Ascending aorta (tissue), 2 donors: ENCODE data around the gene PGPEP1. TPM values are rescaled to one million over a fixed set of nuclear protein-coding genes. Genes with fewer than 3 reads are reported as not detected.

ENCODE experiments used
- DNase-seq, 2 donors: peaks; one replicate each; pipeline ENCODE4 v3.0.0-alpha.2; 2019; ENCODE audit warnings: low spot score in 2 of 2
- H3K27ac ChIP-seq, 2 donors: fragments of 200-600 bp; sonication (generic); one replicate each; pipeline ENCODE4 v1.5.1; 2016 to 2017; ENCODE audit warnings: mild to moderate bottlenecking in 1 of 2
- H3K27me3 ChIP-seq: fragments of 200-600 bp; sonication (generic); one replicate; pipeline ENCODE4 v1.5.1; 2017
- H3K36me3 ChIP-seq, 2 donors: fragments of 200-600 bp; sonication (generic); one replicate each; pipeline ENCODE4 v1.5.1; 2016
- H3K4me1 ChIP-seq, 2 donors: fragments of 200-600 bp; sonication (generic); one replicate each; pipeline ENCODE4 v1.5.1; 2016 to 2017; ENCODE audit warnings: mild to moderate bottlenecking in 1 of 2
- H3K4me3 ChIP-seq, 2 donors: fragments of 200-600 bp; sonication (generic); one replicate each; pipeline ENCODE4 v1.5.1; 2016 to 2017; ENCODE audit warnings: mild to moderate bottlenecking in 1 of 2
- H3K9me3 ChIP-seq, 2 donors: fragments of 200-600 bp; sonication (generic); one replicate each; pipeline ENCODE4 v1.5.1; 2016
- intact Hi-C: fragments of 100-400 bp; cut with DNase I; formaldehyde crosslinking; loops from one replicate; pipeline ENCODE4 v1.15.1; 2023
- total RNA-seq: library from RNA; depleted of rRNA; stranded (reverse); fragments of >200 nt; gene quantifications from one replicate; pipeline ENCODE4 v1.1.0, GENCODE V29; 2016
- TF ChIP-seq, protein P1 (sequence below), 3 experiments: fragments of 200-600 bp in 2 of 3; fragments of 450-650 bp in 1 of 3; sonication (generic) in 2 of 3; IDR thresholded peaks; one replicate each; pipeline ENCODE4 v1.5.1; 2016 to 2019; ENCODE audit warnings: antibody characterized with exemption in 3 of 3, mild to moderate bottlenecking in 1 of 3, moderate library complexity in 1 of 3

The PGPEP1 gene
- total RNA-seq, 1 donor from 2014 or later: 14.8 TPM

DNA sequence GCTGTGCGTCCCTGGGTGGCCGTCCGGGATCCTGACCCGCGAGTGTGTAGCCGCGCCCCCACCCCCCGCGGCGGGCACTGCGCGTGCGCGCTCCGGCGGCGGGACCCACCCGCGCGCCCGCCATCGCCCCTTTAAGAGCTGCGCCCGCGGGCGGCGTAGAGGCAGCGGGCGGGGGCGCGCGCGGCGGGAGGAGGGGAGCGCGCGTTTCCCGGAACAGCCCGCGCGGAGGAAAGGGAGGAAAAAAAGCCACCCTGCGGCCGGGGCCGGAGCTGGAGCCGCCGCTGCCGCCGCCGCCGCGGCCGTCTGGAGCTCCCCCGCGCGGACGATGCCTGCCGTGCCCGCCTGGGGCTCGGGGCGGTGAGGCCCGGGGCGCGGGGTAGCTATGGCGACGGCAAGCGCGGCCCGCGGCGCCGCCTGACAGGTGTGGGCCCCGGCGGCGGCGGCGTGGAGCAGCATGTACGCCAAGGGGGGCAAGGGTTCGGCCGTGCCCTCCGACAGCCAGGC, 78.8 kb downstream of the PGPEP1 start, which contains the start of gene SSBP4:
TSS of gene SSBP4 (plus strand) at position 204 of the 504 bp plus-strand sequence. CDS start at position 455, 251 bp downstream.
- Histone ChIP-seq H3K4me1 (peaks cover 15 to 57% of the 10 kb centered on the region in 2 donors), H3K27ac (peak within 1 kb of the TSS; percentile 93 to 96), H3K9me3 (no peaks in the 10 kb centered on the region), H3K36me3 (no peaks in the 10 kb centered on the region), H3K4me3 (peak within 1 kb of the TSS; percentile 65 to 75), H3K27me3 (no peaks in the 10 kb centered on the region)
- intact Hi-C loops: loop anchor here (2.0 to 10.0 kb wide), 4 partner anchors 18 to 314 kb away; partner anchors contain the start of gene RAB3A
- TF ChIP-seq, protein P1, sequence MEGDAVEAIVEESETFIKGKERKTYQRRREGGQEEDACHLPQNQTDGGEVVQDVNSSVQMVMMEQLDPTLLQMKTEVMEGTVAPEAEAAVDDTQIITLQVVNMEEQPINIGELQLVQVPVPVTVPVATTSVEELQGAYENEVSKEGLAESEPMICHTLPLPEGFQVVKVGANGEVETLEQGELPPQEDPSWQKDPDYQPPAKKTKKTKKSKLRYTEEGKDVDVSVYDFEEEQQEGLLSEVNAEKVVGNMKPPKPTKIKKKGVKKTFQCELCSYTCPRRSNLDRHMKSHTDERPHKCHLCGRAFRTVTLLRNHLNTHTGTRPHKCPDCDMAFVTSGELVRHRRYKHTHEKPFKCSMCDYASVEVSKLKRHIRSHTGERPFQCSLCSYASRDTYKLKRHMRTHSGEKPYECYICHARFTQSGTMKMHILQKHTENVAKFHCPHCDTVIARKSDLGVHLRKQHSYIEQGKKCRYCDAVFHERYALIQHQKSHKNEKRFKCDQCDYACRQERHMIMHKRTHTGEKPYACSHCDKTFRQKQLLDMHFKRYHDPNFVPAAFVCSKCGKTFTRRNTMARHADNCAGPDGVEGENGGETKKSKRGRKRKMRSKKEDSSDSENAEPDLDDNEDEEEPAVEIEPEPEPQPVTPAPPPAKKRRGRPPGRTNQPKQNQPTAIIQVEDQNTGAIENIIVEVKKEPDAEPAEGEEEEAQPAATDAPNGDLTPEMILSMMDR (IDR thresholded peaks at IDR 0.05): peak in 1 of 3 experiments; percentile 76
- peak in 1 of 2 donors; percentile 86 for DNase-seq

Other genes starting within 250 kb of the PGPEP1 start
- gene MAST3, start 242.8 kb upstream of the PGPEP1 start, total RNA-seq: 32.8 TPM
- gene PIK3R2, start 187.4 kb upstream of the PGPEP1 start, total RNA-seq: 43.1 TPM
- gene IFI30, start 166.8 kb upstream of the PGPEP1 start, total RNA-seq: 35.1 TPM
- 9.5 TPM for gene MPV17L2, start 147.4 kb upstream of the PGPEP1 start, total RNA-seq
- gene RAB3A, start 136.6 kb upstream of the PGPEP1 start, total RNA-seq: 12.3 TPM
- gene PDE4C, start 114.2 kb upstream of the PGPEP1 start, total RNA-seq: not detected
- 51.2 TPM for gene IQCN, start 66.1 kb upstream of the PGPEP1 start, total RNA-seq
- 3,570 TPM for gene JUND, start 59.0 kb upstream of the PGPEP1 start, total RNA-seq
- 62.5 TPM for gene LSM4, start 17.5 kb upstream of the PGPEP1 start, total RNA-seq
- 8.5 TPM for gene GDF15, start 45.6 kb downstream of the PGPEP1 start, total RNA-seq
- 6.9 TPM for gene LRRC25, start 57.0 kb downstream of the PGPEP1 start, total RNA-seq
- gene SSBP4, start 78.8 kb downstream of the PGPEP1 start, total RNA-seq: 233 TPM
- 93.1 TPM for gene ISYNA1, start 97.5 kb downstream of the PGPEP1 start, total RNA-seq
- gene ELL, start 181.5 kb downstream of the PGPEP1 start, total RNA-seq: 30.5 TPM
- gene FKBP8, start 203.0 kb downstream of the PGPEP1 start, total RNA-seq: 395 TPM
- gene KXD1, start 217.3 kb downstream of the PGPEP1 start, total RNA-seq: 178 TPM
- 554 TPM for gene UBA52, start 231.3 kb downstream of the PGPEP1 start, total RNA-seq
- gene REX1BD, start 248.2 kb downstream of the PGPEP1 start, total RNA-seq: 173 TPM